Measurements from ENCODE around the gene CFAP46.

DNA sequence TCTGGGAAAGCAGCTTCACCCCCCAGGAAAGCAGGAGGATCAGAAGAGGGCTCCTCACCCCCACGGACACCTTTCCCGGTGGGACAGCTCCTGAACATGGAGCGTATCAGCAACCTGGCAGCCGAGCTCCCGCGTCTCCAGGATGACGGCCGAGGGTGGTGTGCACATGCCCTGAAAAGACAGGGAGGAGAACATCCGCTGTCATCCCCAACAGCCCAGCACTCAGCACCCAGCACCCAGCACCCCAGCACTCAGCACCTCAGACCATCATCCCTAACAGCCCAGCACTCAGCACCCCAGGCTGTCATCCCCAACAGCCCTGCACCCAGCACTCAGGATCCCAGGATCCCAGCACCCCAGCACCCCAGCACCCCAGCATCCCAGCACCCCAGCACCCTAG is 3.9 kb upstream of the CFAP46 start:
- TF ChIP-seq ETV5 (CRISPR knock-in tag; IDR thresholded peaks at IDR 0.05; ENCODE audit: low read depth), result no peak
- no peak for TF ChIP-seq FOXJ3 (CRISPR knock-in tag; IDR thresholded peaks at IDR 0.05)
- TF ChIP-seq, protein P1, sequence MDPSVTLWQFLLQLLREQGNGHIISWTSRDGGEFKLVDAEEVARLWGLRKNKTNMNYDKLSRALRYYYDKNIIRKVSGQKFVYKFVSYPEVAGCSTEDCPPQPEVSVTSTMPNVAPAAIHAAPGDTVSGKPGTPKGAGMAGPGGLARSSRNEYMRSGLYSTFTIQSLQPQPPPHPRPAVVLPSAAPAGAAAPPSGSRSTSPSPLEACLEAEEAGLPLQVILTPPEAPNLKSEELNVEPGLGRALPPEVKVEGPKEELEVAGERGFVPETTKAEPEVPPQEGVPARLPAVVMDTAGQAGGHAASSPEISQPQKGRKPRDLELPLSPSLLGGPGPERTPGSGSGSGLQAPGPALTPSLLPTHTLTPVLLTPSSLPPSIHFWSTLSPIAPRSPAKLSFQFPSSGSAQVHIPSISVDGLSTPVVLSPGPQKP (CRISPR knock-in tag; IDR thresholded peaks at IDR 0.05), result no peak
- TF ChIP-seq DNMT1 (IDR thresholded peaks at IDR 0.05), result no peak
- no peak for TF ChIP-seq NCOA4 (IDR thresholded peaks at IDR 0.05; ENCODE audit: partially characterized antibody)
